Measurements from ENCODE around the gene CYBA. TPM values are rescaled to one million over a fixed set of nuclear protein-coding genes. Genes with fewer than 3 reads are reported as not detected.

Gene CYBA
- total and polyA plus RNA-seq, 2 of the 4 experiments (the other 2 are of a cell fraction) = 65.6 to 169 TPM

GRCh38 chr16:88618956-88619667 lies 31.7 kb downstream of the CYBA start:
- peaks cover 82% of the 10 kb centered on the region for H4K20me1 ChIP-seq (ENCODE audit: insufficient read depth, low read length)
- dilution Hi-C loops (cut with HindIII; ENCODE audit: low sequenced_read_pairs, unreplicated experiment) = no loop called here
- peaks cover 29% of the 10 kb centered on the region for H3K36me3 ChIP-seq (ENCODE audit: control insufficient read depth, insufficient read depth, low read length)
- no peaks in the 10 kb centered on the region for H3K27me3 ChIP-seq (ENCODE audit: control insufficient read depth, insufficient read depth, low read length)
- no peak for TF ChIP-seq CHD1 (IDR thresholded peaks at IDR 0.05; ENCODE audit: low read depth, low read length)
- TF ChIP-seq RCOR1 (IDR thresholded peaks at IDR 0.05; ENCODE audit: insufficient replicate concordance, low read length) = no peak
- no peak for TF ChIP-seq CTCF (conservative IDR thresholded peaks at IDR 0.05; ENCODE audit: low read depth, low read length)
- no peak for TF ChIP-seq BHLHE40 (IDR thresholded peaks at IDR 0.05; ENCODE audit: low read depth, low read length)
- TF ChIP-seq RAD21 (IDR thresholded peaks at IDR 0.05; ENCODE audit: low read length) = no peak
- no peak for TF ChIP-seq MAFK (IDR thresholded peaks at IDR 0.05; ENCODE audit: low read depth, low read length)
- TF ChIP-seq CEBPB (IDR thresholded peaks at IDR 0.05; ENCODE audit: low read depth, low read length) = no peak
- H3K4me1 ChIP-seq (ENCODE audit: control insufficient read depth, insufficient read depth, low read length) = peaks cover 29% of the 10 kb centered on the region
- no peak overlapping the region for H2AFZ ChIP-seq (replicated peaks; ENCODE audit: low read length, poor library complexity)
- peak overlapping the region; percentile 82 for H4K91ac ChIP-seq (ENCODE audit: insufficient read depth, low read depth, low read length)
- H3K23ac ChIP-seq (ENCODE audit: low read depth, low read length) = no peak overlapping the region
- WGBS, 2 experiments (ENCODE audit: extremely low coverage in 2 of 2, insufficient read length in 1 of 2) = 91% methylated on average over 11 of the region's 19 CpGs; no CpG with 5 or more reads in 1 of the 2 experiments
- no peak overlapping the region for H3K4me2 ChIP-seq (ENCODE audit: low read depth, low read length)
- peak overlapping the region; percentile 51 for H4K5ac ChIP-seq (ENCODE audit: low read depth, low read length)
- peak overlapping the region; percentile 55; the same call in 1 of the 2 replicates for H2BK120ac ChIP-seq (ENCODE audit: low read depth, low read length)
- no TSS peak for BruUV-seq (replicated peaks)
- no peak overlapping the region for H3K4me3 ChIP-seq (ENCODE audit: insufficient read depth, low read depth, low read length)
- ATAC-seq (ENCODE audit: low read depth) (no peak), DNase-seq (no peak)
- in situ Hi-C loops (cut with MboI; ENCODE audit: low sequenced_read_pairs) = no loop called here
- no peak overlapping the region; the same call in 1 of the 2 replicates for H3K27ac ChIP-seq (ENCODE audit: insufficient read depth, low read length)
- peaks cover 29% of the 10 kb centered on the region for H3K9me1 ChIP-seq (ENCODE audit: insufficient read depth, low read length)
- H3K4ac ChIP-seq (ENCODE audit: low read depth, low read length) = peak overlapping the region; percentile 68
- H2BK5ac ChIP-seq (ENCODE audit: low read depth, low read length, poor library complexity, severe bottlenecking) = peak overlapping the region; percentile 84
- H3K18ac ChIP-seq (ENCODE audit: low read depth, low read length) = peak overlapping the region; percentile 35; the same call in 1 of the 2 replicates
- H2BK15ac ChIP-seq (ENCODE audit: low read depth, low read length) = peak overlapping the region; percentile 29; the same call in 2 of the 3 replicates
- H4K8ac ChIP-seq (ENCODE audit: low read depth in 2 of 2, low read length in 2 of 2) = peak overlapping the region; percentile 23 to 51; a peak in 3 of 4 replicates
- peaks cover 8 to 81% of the 10 kb centered on the region in 2 experiments for H3K79me1 ChIP-seq (ENCODE audit: low read depth in 1 of 2, low read length in 2 of 2)
- H3K56ac ChIP-seq (ENCODE audit: extremely low read depth, insufficient read depth, low read length) = no peak overlapping the region
- no peaks in the 10 kb centered on the region for H3K9me3 ChIP-seq (ENCODE audit: control insufficient read depth, insufficient read depth, low read length)
- no peak overlapping the region for H3K14ac ChIP-seq (replicated peaks; ENCODE audit: low read depth, low read length)
- H2AK5ac ChIP-seq (ENCODE audit: low read depth, low read length) = peak overlapping the region; percentile 88
- H2AK9ac ChIP-seq (replicated peaks; ENCODE audit: low read depth, low read length, poor library complexity) = peak overlapping the region; percentile 10
- CTCF ChIA-PET = no interaction called here
- intact Hi-C loops (cut with micrococcal nuclease) = no loop called here
- peak overlapping the region; percentile 62; the same call in 1 of the 2 replicates for H2BK20ac ChIP-seq (ENCODE audit: low read depth, low read length)
- POLR2A ChIA-PET (ENCODE audit: unreplicated experiment) = no interaction called here
- no peak overlapping the region for H3K9ac ChIP-seq (ENCODE audit: low read depth, low read length)

Measured in IMR-90 (cell line).